ENCODE data around the gene DZANK1.
"Not testable (repeated sequence)": the region's sequence is repeated elsewhere in the genome, so short reads cannot be mapped to it uniquely, and the experiment has no call there.

The DZANK1 gene

DNA sequence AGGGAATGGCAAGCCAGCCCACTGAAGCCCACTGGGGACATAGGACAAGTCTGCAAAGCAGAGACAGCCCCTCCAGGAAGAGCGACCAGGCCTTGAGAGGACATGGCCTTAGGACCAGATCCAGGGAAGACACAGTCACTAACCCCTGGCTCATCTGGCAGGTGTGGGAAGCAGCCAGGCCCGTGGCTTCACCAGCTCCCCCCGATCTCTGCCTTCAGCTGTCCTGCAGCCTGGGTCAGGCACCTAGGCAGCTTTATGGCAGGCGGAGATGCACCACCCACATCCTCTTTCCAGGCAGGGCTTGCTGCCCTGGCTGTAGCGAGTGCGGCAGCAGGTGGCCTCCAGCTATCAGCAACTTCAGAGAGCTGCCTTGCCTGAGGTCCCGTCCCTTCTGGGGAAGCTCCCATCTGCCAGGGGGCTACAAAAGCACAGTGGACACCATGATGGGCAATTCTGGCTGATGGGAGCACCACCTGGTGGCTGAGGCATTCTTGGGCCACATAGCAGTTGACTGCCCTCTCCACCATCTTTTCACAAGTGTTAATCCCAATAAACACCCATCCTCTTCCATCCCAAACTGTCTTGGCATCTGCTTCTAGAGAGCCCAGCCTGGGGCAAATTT, 85.8 kb downstream of the DZANK1 start:
- no peak for DNase-seq (ENCODE audit: low read depth in 2 of 3, low spot score in 1 of 3)

GRCh38 chr20:18377896-18378481, 88.8 kb downstream of the DZANK1 start:
- no peak for DNase-seq (ENCODE audit: low read depth in 2 of 3, low spot score in 1 of 3)

GRCh38 chr20:18375551-18375950, 91.3 kb downstream of the DZANK1 start:
- not testable (repeated sequence) for DNase-seq (ENCODE audit: low read depth in 2 of 3, low spot score in 1 of 3)

DNA sequence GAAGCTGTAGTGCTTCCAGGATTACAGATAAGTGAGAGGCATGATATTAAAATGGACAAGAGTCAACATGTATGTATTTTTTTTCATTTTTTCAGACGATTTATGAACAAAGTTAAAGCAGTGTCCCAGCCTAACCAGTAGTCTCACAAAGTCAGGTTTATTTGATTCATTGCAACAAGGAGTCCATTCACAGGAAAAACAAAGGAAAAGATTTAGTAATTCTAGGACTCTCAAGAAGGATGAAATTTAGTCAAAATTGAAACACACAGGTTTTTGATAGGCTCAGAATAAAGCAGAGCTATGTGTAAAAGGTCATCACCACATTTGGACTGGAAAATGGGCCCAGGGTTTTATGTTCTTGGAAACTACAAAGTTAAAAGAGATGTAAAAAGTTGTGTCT, 94.5 kb downstream of the DZANK1 start:
- no peak for DNase-seq (ENCODE audit: low read depth in 2 of 3, low spot score in 1 of 3)

DNA sequence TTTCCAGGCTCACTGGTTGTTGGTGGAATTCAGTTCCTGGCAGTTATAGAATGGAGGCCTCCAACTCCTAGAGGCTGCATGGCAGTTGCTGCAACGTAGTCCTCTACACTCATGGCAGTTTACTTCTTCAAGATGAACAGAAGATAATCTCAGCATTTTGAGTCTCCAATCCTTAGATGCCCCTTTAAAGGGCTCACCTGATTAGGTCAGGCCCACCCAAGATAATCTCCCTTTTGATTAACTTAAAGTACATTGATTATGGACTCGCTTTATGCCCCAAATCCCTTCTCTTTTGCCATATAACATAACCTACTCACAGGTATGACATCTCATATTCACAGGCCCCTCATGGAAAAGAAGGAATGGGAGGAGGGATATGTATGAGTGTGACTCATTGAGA, 102.1 kb downstream of the DZANK1 start:
- no peak for DNase-seq (ENCODE audit: low read depth in 2 of 3, low spot score in 1 of 3)

- no peak for DNase-seq (ENCODE audit: low read depth in 2 of 3, low spot score in 1 of 3)
Measured at GRCh38 chr20:18363708-18364107, 103.1 kb downstream of the DZANK1 start.

GRCh38 chr20:18362916-18363315, 103.9 kb downstream of the DZANK1 start:
- DNase-seq (ENCODE audit: low read depth in 2 of 3, low spot score in 1 of 3), result no peak

DNA sequence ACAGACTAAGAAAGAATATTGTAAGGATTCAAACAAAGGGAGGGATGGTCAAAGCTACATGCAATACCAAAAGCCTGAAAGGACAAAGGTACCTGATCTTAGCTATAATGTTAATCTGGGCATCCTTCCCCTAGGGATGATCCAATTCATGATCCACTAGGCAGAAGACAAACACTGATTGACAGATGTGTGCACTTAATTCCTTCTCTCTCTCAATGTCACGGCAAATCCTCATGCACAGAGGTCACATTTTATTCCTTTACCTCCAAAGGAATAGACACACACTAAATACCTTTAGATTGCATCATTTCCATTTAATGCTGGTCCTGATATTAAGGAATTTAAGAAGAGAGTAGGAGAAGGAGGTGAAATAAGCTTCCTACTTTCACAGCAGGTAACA, 105.2 kb downstream of the DZANK1 start:
- no peak for DNase-seq (ENCODE audit: low read depth in 2 of 3, low spot score in 1 of 3)

GRCh38 chr20:18360635-18361034, 106.2 kb downstream of the DZANK1 start:
- no peak for DNase-seq (ENCODE audit: low read depth in 2 of 3, low spot score in 1 of 3)

DNA sequence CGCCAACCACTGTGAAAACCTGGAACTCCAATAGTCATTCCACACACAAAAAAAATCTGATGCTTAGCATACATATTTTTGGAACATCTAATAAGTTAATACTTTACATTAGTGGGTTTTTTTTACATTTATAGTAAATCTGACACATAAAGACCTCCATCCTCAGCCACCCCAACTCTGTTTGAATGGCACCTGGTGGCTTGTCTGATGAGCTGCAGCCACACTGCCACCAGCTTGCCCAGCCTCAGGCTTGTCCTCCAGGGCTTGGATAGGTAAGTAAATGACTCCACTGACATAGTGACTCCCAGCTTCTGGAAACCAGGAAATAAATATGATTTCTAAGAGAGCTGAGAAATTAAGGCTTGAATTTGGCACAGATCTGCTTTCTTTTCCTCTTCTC, 107.0 kb downstream of the DZANK1 start:
- no peak for DNase-seq (ENCODE audit: low read depth in 2 of 3, low spot score in 1 of 3)

DNA sequence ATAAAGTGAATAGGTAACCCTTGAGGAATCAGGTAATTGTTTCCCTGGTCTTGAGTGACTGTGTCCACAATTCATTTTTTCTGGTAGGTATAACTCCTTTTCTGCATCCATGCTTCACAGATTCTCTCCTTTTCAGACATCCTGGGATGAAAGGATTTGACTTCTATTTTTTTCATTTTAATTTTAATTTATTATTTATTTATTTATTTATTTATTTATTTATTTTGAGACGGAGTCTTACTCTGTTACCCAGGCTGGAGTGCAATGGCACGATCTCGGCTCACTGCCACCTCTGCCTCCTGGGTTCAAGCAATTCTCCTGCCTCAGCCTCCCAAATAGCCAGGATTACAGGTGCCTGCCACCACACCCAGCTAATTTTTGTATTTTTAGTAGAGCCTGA, 117.1 kb downstream of the DZANK1 start:
- not testable (repeated sequence) for DNase-seq (ENCODE audit: low read depth in 2 of 3, low spot score in 1 of 3)

All from stimulated activated CD4-positive, alpha-beta T cell treated with anti-CD3 and anti-CD28 coated beads, Interleukin-12 subunit alpha, Interleukin-12 subunit beta, amount 100 ng/mL, for 48 hours (primary cell).